SKM-1 treated with dmso at 0.1 percent for 144 hours (cell line): ENCODE measurements around the gene TMEM134.
"Not testable (repeated sequence)": the region's sequence is repeated elsewhere in the genome, so short reads cannot be mapped to it uniquely, and the experiment has no call there.

Experiments
- DNase-seq: peaks from one replicate; lab custom pipeline; 2025; ENCODE audit not compliant: unreplicated experiment; lab: John Stamatoyannopoulos, UW

The TMEM134 gene

GRCh38 chr11:67468759-67469507 lies at the start of gene TMEM134:
TSS of gene TMEM134 (minus strand) at chr11:67469251. CDS start at chr11:67469192, 59 bp downstream.
- peak; percentile 79 for DNase-seq

- DNase-seq, result no peak
Observed at GRCh38 chr11:67517784-67518552, 48.9 kb upstream of the TMEM134 start.

GRCh38 chr11:67516806-67517205 lies 47.8 kb upstream of the TMEM134 start:
- no peak for DNase-seq

GRCh38 chr11:67514116-67514515 lies 45.1 kb upstream of the TMEM134 start:
- no peak for DNase-seq

GRCh38 chr11:67511558-67511957 lies 42.5 kb upstream of the TMEM134 start:
- not testable (repeated sequence) for DNase-seq

- no peak for DNase-seq
Observed at GRCh38 chr11:67510023-67510345, 40.9 kb upstream of the TMEM134 start.

- DNase-seq, result peak; percentile 92
Observed at GRCh38 chr11:67508486-67509121, 39.6 kb upstream of the TMEM134 start.

GRCh38 chr11:67507864-67508485 lies 38.9 kb upstream of the TMEM134 start, which contains the start of gene CDK2AP2:
TSS of gene CDK2AP2 (minus strand) at chr11:67508162. CDS start at chr11:67508082, 80 bp downstream.
- DNase-seq, result peak; percentile 95

GRCh38 chr11:67507242-67507863 lies 38.3 kb upstream of the TMEM134 start:
- no peak for DNase-seq

- DNase-seq, result no peak
Observed at GRCh38 chr11:67506426-67507051, 37.5 kb upstream of the TMEM134 start.

GRCh38 chr11:67505605-67506396 lies 36.8 kb upstream of the TMEM134 start:
- peak; percentile 69 for DNase-seq

- DNase-seq, result peak; percentile 65
Observed at GRCh38 chr11:67504950-67505581, 36.0 kb upstream of the TMEM134 start, which contains the start of gene PITPNM1. TSS of gene PITPNM1 (minus strand) at chr11:67505363. CDS start at chr11:67504180, 1,183 bp downstream.

- no peak for DNase-seq
Observed at GRCh38 chr11:67504005-67504949, 35.2 kb upstream of the TMEM134 start.

- no peak for DNase-seq
Observed at GRCh38 chr11:67503119-67504004, 34.3 kb upstream of the TMEM134 start.

GRCh38 chr11:67502328-67502979 lies 33.4 kb upstream of the TMEM134 start:
- DNase-seq, result no peak

GRCh38 chr11:67501854-67502253 lies 32.8 kb upstream of the TMEM134 start:
- DNase-seq, result no peak
